HepG2 (cell line): ENCODE data around the gene THSD8. TPM values are rescaled to one million over a fixed set of nuclear protein-coding genes. Genes with fewer than 3 reads are reported as not detected.

Source experiments
- CTCF ChIP-seq: sonication (generic); formaldehyde crosslinking; IDR thresholded peaks from 2 replicates; pipeline ENCODE4 v1.5.0; 2020; ENCODE audit warnings: mild to moderate bottlenecking, missing genetic modification reagents, moderate library complexity
- ELK4 ChIP-seq: sonication (generic); formaldehyde crosslinking; IDR thresholded peaks from 2 replicates; pipeline ENCODE4 v1.9.0; 2021; ENCODE audit warnings: missing genetic modification reagents, borderline replicate concordance
- GABPA ChIP-seq, 2 experiments: IDR thresholded peaks; 2 replicates each; pipeline ENCODE4 v1.6.1; 2011 to 2016; ENCODE audit warnings: low read depth in 2 of 2, low read length in 1 of 2, missing biosample characterization in 1 of 2, missing genetic modification characterization in 1 of 2
- GFI1 ChIP-seq: sonication (generic); formaldehyde crosslinking; IDR thresholded peaks from 2 replicates; pipeline ENCODE4 v1.5.0; 2020; ENCODE audit warnings: missing genetic modification reagents, mild to moderate bottlenecking, borderline replicate concordance
- GTF3A ChIP-seq: sonication (generic); formaldehyde crosslinking; conservative IDR thresholded peaks from 2 replicates; pipeline ENCODE4 v1.4.0; 2020; ENCODE audit warnings: mild to moderate bottlenecking, missing genetic modification reagents
- HMG20B ChIP-seq: conservative IDR thresholded peaks from 2 replicates; pipeline ENCODE4 v1.6.1; 2016; ENCODE audit warnings: missing genetic modification reagents, missing compliant biosample characterization
- MAFF ChIP-seq: IDR thresholded peaks from 2 replicates; pipeline ENCODE4 v1.6.1; 2011; ENCODE audit warnings: low read depth, low read length, improper control_type of control experiment
- MED1 ChIP-seq: sonication (generic); formaldehyde crosslinking; IDR thresholded peaks from 2 replicates; pipeline ENCODE4 v1.4.0; 2020; ENCODE audit warnings: missing genetic modification reagents
- MLXIP ChIP-seq: sonication (generic); formaldehyde crosslinking; IDR thresholded peaks from 2 replicates; pipeline ENCODE4 v1.9.0; 2021; ENCODE audit warnings: missing genetic modification reagents, borderline replicate concordance
- MXI1 ChIP-seq: IDR thresholded peaks from 3 replicates; pipeline ENCODE4 v1.6.1; 2012; ENCODE audit warnings: low read depth, low read length, inconsistent platforms, borderline replicate concordance
- NFATC3 ChIP-seq: sonication (generic); formaldehyde crosslinking; IDR thresholded peaks from 2 replicates; pipeline ENCODE4 v1.5.1; 2020; ENCODE audit warnings: mild to moderate bottlenecking, missing genetic modification reagents
- RXRA ChIP-seq: sonication (generic); formaldehyde crosslinking; IDR thresholded peaks from 2 replicates; pipeline ENCODE4 v1.5.1; 2020; ENCODE audit warnings: missing genetic modification reagents
- ZNF276 ChIP-seq: sonication (generic); formaldehyde crosslinking; IDR thresholded peaks from 2 replicates; pipeline ENCODE4 v1.4.0; 2020; ENCODE audit warnings: mild to moderate bottlenecking, low read depth, missing genetic modification reagents
- ZNF33B ChIP-seq: sonication (generic); formaldehyde crosslinking; IDR thresholded peaks from 2 replicates; pipeline ENCODE4 v1.5.1; 2020; ENCODE audit warnings: mild to moderate bottlenecking, missing genetic modification reagents
- ZNF574 ChIP-seq: sonication (generic); formaldehyde crosslinking; IDR thresholded peaks from 2 replicates; pipeline ENCODE4 v1.4.0; 2020; ENCODE audit warnings: missing genetic modification reagents
- polyA plus RNA-seq, 8 experiments: library from polyadenylated mRNA; depleted of rRNA in 3 of 8; stranded (reverse) in 7 of 8; unstranded in 1 of 8; fragments of >200 nt; fragmentation: Illumina TruSeq in 4 of 8; extraction: Trizol in 4 of 8; gene quantifications; 2 replicates each; pipeline versions ENCODE4 v1.2.1 to v1.2.3, GENCODE V29; 2011 to 2016; ENCODE audit warnings: low read depth in 4 of 8, missing spikeins in 1 of 8, mixed read lengths in 1 of 8; ENCODE audit not compliant: insufficient read depth in 1 of 8
- total RNA-seq, 5 experiments: library from RNA; depleted of rRNA; stranded (reverse); fragments of >200 nt; fragmentation: Illumina TruSeq; extraction: Trizol; gene quantifications; 2 replicates each; pipeline ENCODE4 v1.2.3, GENCODE V29; 2016; ENCODE audit warnings: low read depth in 1 of 5

THSD8 gene
- total and polyA plus RNA-seq, 2 of the 13 experiments (the other 11 are each of a cell fraction or from before 2014, with no cell fraction given): 4.8 to 14.9 TPM

GRCh38 chr19:12806242-12807081 lies 4.6 kb downstream of the THSD8 start, which contains the start of gene RNASEH2A (continued):
- TF ChIP-seq ELK4 (CRISPR knock-in tag) (peak; percentile 64; the same call in 1 of the 2 replicates), ZNF574 (CRISPR knock-in tag) (peak; percentile 93), NFATC3 (CRISPR knock-in tag) (no peak), ZNF276 (CRISPR knock-in tag) (peak; percentile 74; the same call in 1 of the 2 replicates), MAFF (no peak), RXRA (CRISPR knock-in tag) (peak; percentile 61; the same call in 1 of the 2 replicates), HMG20B (CRISPR knock-in tag) (0 out of 2 replicates have a peak, but pooled peaks have one; percentile 22), MED1 (CRISPR knock-in tag) (peak; percentile 50; the same call in 1 of the 2 replicates), GFI1 (CRISPR knock-in tag) (peak; percentile 51; the same call in 1 of the 2 replicates), ZNF33B (CRISPR knock-in tag) (peak; percentile 80; the same call in 1 of the 2 replicates), GABPA (IDR thresholded peaks at IDR 0.05; ENCODE audit: low read depth, low read length) (no peak), GABPA (CRISPR knock-in tag; IDR thresholded peaks at IDR 0.05; ENCODE audit: low read depth) (peak; percentile 49; the same call in 1 of the 2 replicates), MXI1 (peak; percentile 73; the same call in 2 of the 3 replicates), GTF3A (CRISPR knock-in tag) (peak; percentile 63; the same call in 1 of the 2 replicates), MLXIP (CRISPR knock-in tag) (peak; percentile 69; the same call in 1 of the 2 replicates), CTCF (CRISPR knock-in tag) (peak; percentile 22; the same call in 1 of the 2 replicates)
